ENCODE data around the gene VGLL2.

Gene VGLL2

GRCh38 chr6:117253785-117254184 lies 11.6 kb upstream of the VGLL2 start:
- Histone ChIP-seq H3K36me3 (ENCODE audit: control insufficient read depth, insufficient read depth, low read length) (no peaks in the 10 kb centered on the region), H3K27me3 (replicated peaks; ENCODE audit: control insufficient read depth, insufficient read depth, low read length) (no peaks in the 10 kb centered on the region), H3K4me3 (replicated peaks; ENCODE audit: low read depth, low read length) (no peak overlapping the region)
- TF ChIP-seq, protein P1, sequence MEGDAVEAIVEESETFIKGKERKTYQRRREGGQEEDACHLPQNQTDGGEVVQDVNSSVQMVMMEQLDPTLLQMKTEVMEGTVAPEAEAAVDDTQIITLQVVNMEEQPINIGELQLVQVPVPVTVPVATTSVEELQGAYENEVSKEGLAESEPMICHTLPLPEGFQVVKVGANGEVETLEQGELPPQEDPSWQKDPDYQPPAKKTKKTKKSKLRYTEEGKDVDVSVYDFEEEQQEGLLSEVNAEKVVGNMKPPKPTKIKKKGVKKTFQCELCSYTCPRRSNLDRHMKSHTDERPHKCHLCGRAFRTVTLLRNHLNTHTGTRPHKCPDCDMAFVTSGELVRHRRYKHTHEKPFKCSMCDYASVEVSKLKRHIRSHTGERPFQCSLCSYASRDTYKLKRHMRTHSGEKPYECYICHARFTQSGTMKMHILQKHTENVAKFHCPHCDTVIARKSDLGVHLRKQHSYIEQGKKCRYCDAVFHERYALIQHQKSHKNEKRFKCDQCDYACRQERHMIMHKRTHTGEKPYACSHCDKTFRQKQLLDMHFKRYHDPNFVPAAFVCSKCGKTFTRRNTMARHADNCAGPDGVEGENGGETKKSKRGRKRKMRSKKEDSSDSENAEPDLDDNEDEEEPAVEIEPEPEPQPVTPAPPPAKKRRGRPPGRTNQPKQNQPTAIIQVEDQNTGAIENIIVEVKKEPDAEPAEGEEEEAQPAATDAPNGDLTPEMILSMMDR (IDR thresholded peaks at IDR 0.05; ENCODE audit: insufficient read depth, low read length, poor library complexity, severe bottlenecking) = no peak
- DNase-seq (ENCODE audit: extremely low read depth, insufficient read length) = no peak

- DNase-seq (ENCODE audit: extremely low read depth, insufficient read length) = no peak
- H3K36me3 ChIP-seq (ENCODE audit: control insufficient read depth, insufficient read depth, low read length) = no peaks in the 10 kb centered on the region
- H3K27me3 ChIP-seq (replicated peaks; ENCODE audit: control insufficient read depth, insufficient read depth, low read length) = peaks cover 7% of the 10 kb centered on the region
- H3K4me3 ChIP-seq (replicated peaks; ENCODE audit: low read depth, low read length) = no peak overlapping the region
- TF ChIP-seq, protein P1 (IDR thresholded peaks at IDR 0.05; ENCODE audit: insufficient read depth, low read length, poor library complexity, severe bottlenecking) = no peak
Measured at GRCh38 chr6:117262799-117263198, 2.6 kb upstream of the VGLL2 start.

GRCh38 chr6:117263353-117263927 lies 1.9 kb upstream of the VGLL2 start:
- Histone ChIP-seq H3K27me3 (replicated peaks; ENCODE audit: control insufficient read depth, insufficient read depth, low read length) (peaks cover 7% of the 10 kb centered on the region), H3K36me3 (ENCODE audit: control insufficient read depth, insufficient read depth, low read length) (no peaks in the 10 kb centered on the region), H3K4me3 (replicated peaks; ENCODE audit: low read depth, low read length) (no peak overlapping the region)
- no peak for DNase-seq (ENCODE audit: extremely low read depth, insufficient read length)
- TF ChIP-seq, protein P1 (IDR thresholded peaks at IDR 0.05; ENCODE audit: insufficient read depth, low read length, poor library complexity, severe bottlenecking) = no peak

GRCh38 chr6:117264369-117264691 lies 1.0 kb upstream of the VGLL2 start:
- H3K27me3 ChIP-seq (replicated peaks; ENCODE audit: control insufficient read depth, insufficient read depth, low read length) = peaks cover 9% of the 10 kb centered on the region
- TF ChIP-seq, protein P1 (IDR thresholded peaks at IDR 0.05; ENCODE audit: insufficient read depth, low read length, poor library complexity, severe bottlenecking) = no peak
- DNase-seq (ENCODE audit: extremely low read depth, insufficient read length) = no peak
- H3K4me3 ChIP-seq (replicated peaks; ENCODE audit: low read depth, low read length) = no peak overlapping the region; the same call in 1 of the 2 replicates
- H3K36me3 ChIP-seq (ENCODE audit: control insufficient read depth, insufficient read depth, low read length) = no peaks in the 10 kb centered on the region

DNA sequence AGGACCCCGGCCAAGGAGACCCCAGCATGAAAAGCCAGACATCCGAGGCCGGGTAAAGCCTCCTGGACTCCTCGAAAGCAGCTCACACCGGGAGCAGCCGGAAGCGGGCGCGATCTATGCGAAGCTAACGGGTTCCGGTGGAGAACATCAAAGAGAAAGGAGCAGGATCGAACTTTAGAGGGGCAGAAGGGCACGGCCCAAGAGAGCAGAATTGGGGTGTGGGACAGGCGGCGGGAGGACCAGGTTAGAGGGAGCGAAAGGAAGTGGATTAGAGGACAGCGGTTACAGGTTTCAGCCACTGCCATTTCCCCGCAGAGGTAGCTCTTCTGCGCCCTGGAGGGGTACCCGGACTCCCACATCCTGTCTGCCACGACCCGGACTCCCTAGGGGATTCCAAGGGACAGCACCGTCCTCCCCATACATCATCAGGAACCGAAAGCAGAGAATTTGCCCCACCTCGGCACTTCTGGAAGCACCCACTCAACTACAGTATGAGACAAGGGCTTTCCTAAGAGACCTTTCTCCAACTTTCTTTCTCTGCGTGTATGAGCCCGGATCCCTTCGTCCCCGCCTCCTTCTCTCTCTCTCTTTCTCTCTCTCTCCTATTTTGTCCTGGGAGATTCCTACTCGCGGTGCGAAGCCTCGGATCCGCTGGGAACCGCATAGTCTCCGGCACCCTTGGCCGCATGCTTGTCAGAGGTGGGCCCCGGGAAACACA lies 507 bp upstream of the VGLL2 start:
- peak; percentile 17 for DNase-seq (ENCODE audit: extremely low read depth, insufficient read length)
- Histone ChIP-seq H3K27me3 (replicated peaks; ENCODE audit: control insufficient read depth, insufficient read depth, low read length) (peaks cover 9% of the 10 kb centered on the region), H3K36me3 (ENCODE audit: control insufficient read depth, insufficient read depth, low read length) (no peaks in the 10 kb centered on the region), H3K4me3 (replicated peaks; ENCODE audit: low read depth, low read length) (peak overlapping the region; percentile 37)
- TF ChIP-seq, protein P1 (IDR thresholded peaks at IDR 0.05; ENCODE audit: insufficient read depth, low read length, poor library complexity, severe bottlenecking) = no peak

All from GM06990 (cell line).